ENCODE data around the gene SSTR5.

GRCh38 chr16:1049976-1050247 lies 22.6 kb upstream of the SSTR5 start:
- no peak for TF ChIP-seq POLR2A (IDR thresholded peaks at IDR 0.05)
- no peak for TF ChIP-seq EP300 (IDR thresholded peaks at IDR 0.05)

Data from upper lobe of left lung (tissue), 4 donors.